HepG2 (cell line): ENCODE results near the gene NCOA7. TPM values are rescaled to one million over a fixed set of nuclear protein-coding genes. Genes with fewer than 3 reads are reported as not detected.

Experiments
- CERS6 ChIP-seq: sonication (generic); formaldehyde crosslinking; IDR thresholded peaks from 2 replicates; pipeline ENCODE4 v1.5.0; 2020; ENCODE audit warnings: missing genetic modification reagents
- ELF1 ChIP-seq: sonication (generic); formaldehyde crosslinking; IDR thresholded peaks from 2 replicates; pipeline ENCODE4 v1.4.0; 2020; ENCODE audit warnings: missing genetic modification reagents
- HIVEP1 ChIP-seq: sonication (generic); formaldehyde crosslinking; IDR thresholded peaks from 2 replicates; pipeline ENCODE4 v1.4.0; 2020; ENCODE audit warnings: mild to moderate bottlenecking, missing genetic modification reagents
- HNF4A ChIP-seq: sonication (generic); formaldehyde crosslinking; IDR thresholded peaks from 2 replicates; pipeline ENCODE4 v1.4.0; 2020; ENCODE audit warnings: missing genetic modification reagents
- MAF1 ChIP-seq: sonication (generic); formaldehyde crosslinking; IDR thresholded peaks from 2 replicates; pipeline ENCODE4 v1.5.0; 2020; ENCODE audit warnings: missing genetic modification reagents, borderline replicate concordance
- MEIS2 ChIP-seq: sonication (generic); formaldehyde crosslinking; IDR thresholded peaks from 2 replicates; pipeline ENCODE4 v1.9.0; 2021; ENCODE audit warnings: mild to moderate bottlenecking, missing genetic modification reagents
- MIER2 ChIP-seq: IDR thresholded peaks from 2 replicates; pipeline ENCODE4 v1.6.1; 2016; ENCODE audit warnings: missing biosample characterization, missing genetic modification reagents
- NPAS2 ChIP-seq: sonication (generic); formaldehyde crosslinking; IDR thresholded peaks from 2 replicates; pipeline ENCODE4 v1.8.0; 2022; ENCODE audit warnings: mild to moderate bottlenecking, missing genetic modification reagents, borderline replicate concordance
- NR2F1 ChIP-seq, 2 experiments: fragments of 450-650 bp in 1 of 2; formaldehyde crosslinking in 1 of 2; IDR thresholded peaks; 2 replicates each; pipeline versions ENCODE4 v1.5.0 to v1.6.1; 2016 to 2020; ENCODE audit warnings: mild to moderate bottlenecking in 1 of 2, missing compliant biosample characterization in 1 of 2, missing genetic modification reagents in 1 of 2, moderate library complexity in 1 of 2
- PHB2 ChIP-seq: fragments of 450-650 bp; IDR thresholded peaks from 2 replicates; pipeline ENCODE4 v1.6.1; 2018; ENCODE audit not compliant: partially characterized antibody
- PITX1 ChIP-seq: sonication (generic); formaldehyde crosslinking; IDR thresholded peaks from 2 replicates; pipeline ENCODE4 v1.5.1; 2020; ENCODE audit warnings: mild to moderate bottlenecking, missing genetic modification reagents
- SP1 ChIP-seq, 2 experiments: fragments of 450-650 bp in 1 of 2; sonication (generic) in 1 of 2; formaldehyde crosslinking in 1 of 2; IDR thresholded peaks; 2 replicates each; pipeline versions ENCODE4 v1.4.0 to v1.6.1; 2016 to 2020; ENCODE audit warnings: missing genetic modification reagents in 1 of 2
- ZBTB26 ChIP-seq: IDR thresholded peaks from 2 replicates; pipeline ENCODE4 v1.6.1; 2016; ENCODE audit warnings: missing compliant biosample characterization, missing genetic modification reagents, borderline replicate concordance
- ZFP36 ChIP-seq: fragments of 150-350 bp; IDR thresholded peaks from 2 replicates; pipeline ENCODE4 v1.6.1; 2018; ENCODE audit warnings: borderline replicate concordance, low read length, low read depth; ENCODE audit not compliant: partially characterized antibody
- ZHX2 ChIP-seq, 2 experiments: sonication (generic) in 1 of 2; formaldehyde crosslinking in 1 of 2; IDR thresholded peaks; 2 replicates each; pipeline versions ENCODE4 v1.6.1 to v1.9.0; 2014 to 2022; ENCODE audit warnings: antibody characterized with exemption in 1 of 2, borderline replicate concordance in 1 of 2, inconsistent platforms in 1 of 2, low read depth in 1 of 2, missing genetic modification reagents in 1 of 2
- ZKSCAN8 ChIP-seq: IDR thresholded peaks from 2 replicates; pipeline ENCODE4 v1.6.1; 2016; ENCODE audit warnings: borderline replicate concordance, missing genetic modification reagents, missing compliant biosample characterization
- ZNF496 ChIP-seq: sonication (generic); formaldehyde crosslinking; IDR thresholded peaks from 2 replicates; pipeline ENCODE4 v1.8.1; 2023; ENCODE audit warnings: mild to moderate bottlenecking, moderate library complexity, missing genetic modification reagents; ENCODE audit not compliant: insufficient replicate concordance
- polyA plus RNA-seq, 8 experiments: library from polyadenylated mRNA; depleted of rRNA in 3 of 8; stranded (reverse) in 7 of 8; unstranded in 1 of 8; fragments of >200 nt; fragmentation: Illumina TruSeq in 4 of 8; extraction: Trizol in 4 of 8; gene quantifications; 2 replicates each; pipeline versions ENCODE4 v1.2.1 to v1.2.3, GENCODE V29; 2011 to 2016; ENCODE audit warnings: low read depth in 4 of 8, missing spikeins in 1 of 8, mixed read lengths in 1 of 8; ENCODE audit not compliant: insufficient read depth in 1 of 8
- total RNA-seq, 5 experiments: library from RNA; depleted of rRNA; stranded (reverse); fragments of >200 nt; fragmentation: Illumina TruSeq; extraction: Trizol; gene quantifications; 2 replicates each; pipeline ENCODE4 v1.2.3, GENCODE V29; 2016; ENCODE audit warnings: low read depth in 1 of 5
- TF ChIP-seq, protein P1 (sequence below), 2 experiments: fragments of 450-650 bp in 1 of 2; sonication (generic) in 1 of 2; formaldehyde crosslinking; IDR thresholded peaks; 2 replicates each; pipeline versions ENCODE4 v1.5.0 to v1.8.0; 2020 to 2022; ENCODE audit warnings: mild to moderate bottlenecking in 1 of 2, missing genetic modification reagents in 1 of 2

The NCOA7 gene
- total and polyA plus RNA-seq, 2 of the 13 experiments (the other 11 are each of a cell fraction or from before 2014, with no cell fraction given): 13.6 to 20.8 TPM

DNA sequence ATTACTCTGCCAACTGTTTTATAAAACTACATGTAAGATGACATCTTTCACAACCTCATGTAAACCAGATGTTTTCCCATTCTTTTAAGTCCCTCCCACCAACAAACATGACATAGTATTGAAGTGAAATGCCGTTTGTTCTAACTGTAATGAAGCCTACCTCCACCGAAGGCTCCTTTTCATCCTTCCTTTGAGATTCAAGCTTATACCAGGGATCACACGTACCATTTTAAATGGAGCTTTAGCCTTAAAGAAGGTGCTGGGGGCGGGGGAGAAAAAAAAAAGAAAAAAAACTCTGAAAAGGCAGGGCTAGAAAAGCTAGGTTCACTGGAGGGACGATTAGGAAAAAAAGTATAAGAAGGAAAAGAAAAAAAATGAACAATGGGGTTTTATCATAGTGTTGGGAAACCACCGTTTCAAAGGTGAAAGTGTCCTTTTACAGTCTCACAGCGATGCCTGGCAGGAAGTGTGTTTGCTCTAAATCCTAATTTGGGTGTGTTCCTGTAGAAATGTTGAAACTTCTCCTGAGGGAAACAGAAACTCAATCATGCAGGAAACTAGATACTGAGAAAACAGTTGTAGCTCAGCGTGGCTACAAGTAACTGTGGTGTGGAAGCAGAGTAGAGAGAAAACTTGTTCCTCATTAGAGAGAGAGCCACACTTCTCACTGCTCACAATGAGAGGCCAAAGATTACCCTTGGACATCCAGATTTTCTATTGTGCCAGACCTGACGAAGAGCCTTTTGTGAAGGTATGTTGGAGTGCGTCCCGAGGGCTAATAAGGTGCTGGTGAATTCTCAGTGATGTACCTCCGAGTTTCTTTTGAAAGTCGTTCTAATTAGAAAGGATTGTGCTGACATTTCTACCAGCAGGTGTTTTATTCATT is 128.2 kb downstream of the NCOA7 start (continued):
- no peak for TF ChIP-seq MAF1 (CRISPR knock-in tag)
- TF ChIP-seq ZFP36: no peak
- 0 out of 2 replicates have a peak, but pooled peaks have one; percentile 11 for TF ChIP-seq MEIS2
- TF ChIP-seq ZKSCAN8 (CRISPR knock-in tag): no peak; the same call in 1 of the 2 replicates
- peak; percentile 27; the same call in 1 of the 2 replicates for TF ChIP-seq MIER2 (CRISPR knock-in tag)
- TF ChIP-seq PITX1 (CRISPR knock-in tag): no peak
- TF ChIP-seq CERS6 (CRISPR knock-in tag): no peak
- no peak for TF ChIP-seq HIVEP1 (CRISPR knock-in tag)
- TF ChIP-seq, protein P1, sequence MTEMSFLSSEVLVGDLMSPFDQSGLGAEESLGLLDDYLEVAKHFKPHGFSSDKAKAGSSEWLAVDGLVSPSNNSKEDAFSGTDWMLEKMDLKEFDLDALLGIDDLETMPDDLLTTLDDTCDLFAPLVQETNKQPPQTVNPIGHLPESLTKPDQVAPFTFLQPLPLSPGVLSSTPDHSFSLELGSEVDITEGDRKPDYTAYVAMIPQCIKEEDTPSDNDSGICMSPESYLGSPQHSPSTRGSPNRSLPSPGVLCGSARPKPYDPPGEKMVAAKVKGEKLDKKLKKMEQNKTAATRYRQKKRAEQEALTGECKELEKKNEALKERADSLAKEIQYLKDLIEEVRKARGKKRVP (CRISPR knock-in tag; IDR thresholded peaks at IDR 0.05): peak in 1 of 2 experiments; percentile 61; a peak in 1 of 4 replicates
- no peak for TF ChIP-seq ZNF496 (CRISPR knock-in tag)
- TF ChIP-seq HNF4A (CRISPR knock-in tag): peak; percentile 83
- TF ChIP-seq ZBTB26 (CRISPR knock-in tag): no peak
- peak in 1 of 2 experiments; percentile 11; a peak in 1 of 4 replicates for TF ChIP-seq NR2F1 (CRISPR knock-in tag; IDR thresholded peaks at IDR 0.05)
- TF ChIP-seq NPAS2 (CRISPR knock-in tag): no peak
- peak; percentile 74 for TF ChIP-seq ELF1 (CRISPR knock-in tag)
- TF ChIP-seq SP1 (IDR thresholded peaks at IDR 0.05): no peak
- TF ChIP-seq SP1 (CRISPR knock-in tag; IDR thresholded peaks at IDR 0.05): no peak
- no peak for TF ChIP-seq ZHX2 (IDR thresholded peaks at IDR 0.05; ENCODE audit: low read depth)
- no peak for TF ChIP-seq ZHX2 (CRISPR knock-in tag; IDR thresholded peaks at IDR 0.05; ENCODE audit: borderline replicate concordance)
- TF ChIP-seq PHB2: no peak
